Iris pigment epithelial cell (primary cell): ENCODE results near the gene SLC19A1.

Experiments used
- DNase-seq: peaks from one replicate; pipeline ENCODE4 v3.0.0-alpha.2; 2011; ENCODE audit warnings: low read depth

SLC19A1 gene

DNA sequence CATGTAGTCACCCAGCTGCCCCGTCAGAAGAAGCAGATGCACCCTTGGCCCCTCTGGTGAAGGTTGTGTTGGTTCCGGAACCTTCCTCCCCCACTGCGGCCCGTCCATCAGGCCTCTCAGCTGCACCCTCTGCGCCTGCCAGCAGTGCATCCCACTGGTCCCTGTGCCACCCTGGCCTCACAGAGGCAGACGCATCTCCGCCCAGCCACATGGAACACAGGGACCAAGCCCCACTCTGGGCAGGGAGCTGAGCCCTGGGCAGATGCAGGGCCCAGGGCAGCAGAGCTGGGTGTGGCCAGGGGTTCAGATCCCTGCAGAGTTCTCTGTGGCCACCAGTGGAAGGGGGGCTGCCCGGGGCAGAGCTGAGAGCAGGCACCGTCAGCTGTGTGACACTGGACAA, 50.6 kb downstream of the SLC19A1 start:
- no peak for DNase-seq

DNA sequence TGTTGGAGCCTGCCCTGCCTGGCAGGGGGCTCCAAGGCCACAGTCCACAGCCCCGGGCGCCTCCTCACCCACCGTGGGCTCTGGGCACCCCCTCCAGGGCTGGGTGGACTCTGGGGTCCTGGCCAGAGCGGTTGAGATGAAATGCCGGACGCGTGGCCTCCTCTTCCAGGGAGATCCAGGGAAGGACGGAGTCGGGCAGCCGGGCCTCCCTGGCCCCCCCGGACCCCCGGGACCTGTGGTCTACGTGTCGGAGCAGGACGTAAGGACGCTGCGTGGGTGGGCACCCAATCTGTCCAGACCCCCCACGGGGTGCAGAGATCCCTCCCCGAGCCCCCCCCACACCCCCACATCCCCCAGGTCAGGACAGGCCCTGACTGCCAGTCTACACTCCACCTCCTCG, 51.2 kb downstream of the SLC19A1 start:
- no peak for DNase-seq

DNA sequence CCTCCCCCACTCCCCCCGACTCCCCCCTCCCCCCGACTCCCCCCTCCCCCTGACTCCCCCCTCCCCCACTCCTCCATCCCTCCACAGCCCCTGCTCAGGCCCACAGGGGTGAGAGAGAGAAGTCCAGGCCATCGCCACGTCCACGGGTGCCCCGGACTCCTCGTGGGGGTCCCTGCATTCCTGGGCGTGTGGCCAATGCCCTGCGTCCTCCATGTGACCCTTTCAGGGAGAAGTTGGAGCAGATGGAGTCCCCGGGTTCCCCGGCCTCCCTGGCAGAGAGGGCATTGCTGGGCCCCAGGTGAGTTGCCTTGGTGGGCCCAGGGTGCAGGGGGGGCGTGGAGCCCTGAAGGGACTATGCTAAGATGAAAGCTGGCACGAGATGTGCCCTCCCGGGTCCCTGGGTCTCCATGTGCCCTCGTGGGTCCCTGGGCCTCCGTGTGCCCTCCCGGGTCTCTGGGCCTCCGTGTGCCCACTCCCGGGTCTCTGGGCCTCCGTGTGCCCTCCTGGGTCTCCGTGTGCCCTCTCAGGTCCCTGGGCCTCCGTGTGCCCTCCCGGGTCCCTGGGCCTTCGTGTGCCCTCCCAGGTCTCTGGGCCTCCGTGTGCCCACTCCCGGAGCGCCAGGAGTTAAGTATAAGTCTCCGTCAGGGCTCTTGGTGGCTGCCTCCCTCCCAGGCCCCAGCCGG, 52.0 kb downstream of the SLC19A1 start:
- DNase-seq = no peak

DNA sequence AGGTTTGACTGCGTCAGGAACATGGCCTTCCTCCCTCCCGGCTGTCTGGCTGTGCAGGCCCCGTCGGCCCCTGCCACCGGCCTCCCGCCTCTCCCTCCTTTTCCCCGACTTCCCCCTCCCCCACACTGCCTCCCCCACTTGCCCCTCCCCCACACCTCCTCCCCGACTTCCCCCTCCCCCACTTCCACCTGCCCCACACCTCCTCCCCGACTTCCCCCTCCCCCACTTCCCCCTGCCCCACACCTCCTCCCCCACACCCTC, 52.6 kb downstream of the SLC19A1 start:
- DNase-seq = no peak

DNA sequence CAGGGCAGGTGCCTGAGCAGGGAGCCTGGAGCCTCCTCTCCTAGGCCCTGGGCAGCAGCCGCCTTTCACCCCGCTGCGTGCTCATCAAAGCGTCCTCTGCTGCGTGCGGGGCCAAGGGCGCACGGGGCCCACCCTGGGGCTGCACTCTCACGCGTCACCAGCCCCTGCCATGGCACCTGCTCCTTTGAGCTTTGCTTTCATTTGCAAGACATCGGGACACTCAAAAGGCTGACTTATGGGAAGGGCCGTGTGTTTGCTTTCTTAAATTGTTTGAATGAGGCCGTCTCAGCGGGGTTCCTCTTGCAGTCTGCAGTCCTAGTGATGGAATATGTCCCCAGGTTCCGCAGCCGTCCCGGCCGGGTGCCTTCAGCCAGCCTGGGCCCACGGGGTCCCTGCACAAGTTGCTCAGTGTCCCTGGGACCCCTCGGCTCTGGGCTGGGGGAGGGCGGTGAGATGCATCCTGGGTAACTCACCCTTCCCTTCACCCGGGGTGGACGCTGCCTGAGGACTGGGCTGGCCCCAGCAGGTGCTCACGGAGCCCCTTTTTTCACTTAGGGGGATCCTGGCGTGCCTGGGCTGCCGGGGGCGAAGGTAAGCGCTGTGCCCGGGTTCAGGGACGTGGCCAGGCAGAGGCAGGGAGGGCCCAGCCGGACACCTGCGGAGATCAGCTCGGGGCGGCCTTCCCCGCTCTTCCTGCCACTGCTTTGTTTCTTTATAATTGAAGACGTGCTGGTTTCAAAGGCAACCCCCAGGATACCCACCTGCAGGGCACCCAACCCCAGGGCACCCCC, 53.1 kb downstream of the SLC19A1 start:
- DNase-seq = no peak

DNA sequence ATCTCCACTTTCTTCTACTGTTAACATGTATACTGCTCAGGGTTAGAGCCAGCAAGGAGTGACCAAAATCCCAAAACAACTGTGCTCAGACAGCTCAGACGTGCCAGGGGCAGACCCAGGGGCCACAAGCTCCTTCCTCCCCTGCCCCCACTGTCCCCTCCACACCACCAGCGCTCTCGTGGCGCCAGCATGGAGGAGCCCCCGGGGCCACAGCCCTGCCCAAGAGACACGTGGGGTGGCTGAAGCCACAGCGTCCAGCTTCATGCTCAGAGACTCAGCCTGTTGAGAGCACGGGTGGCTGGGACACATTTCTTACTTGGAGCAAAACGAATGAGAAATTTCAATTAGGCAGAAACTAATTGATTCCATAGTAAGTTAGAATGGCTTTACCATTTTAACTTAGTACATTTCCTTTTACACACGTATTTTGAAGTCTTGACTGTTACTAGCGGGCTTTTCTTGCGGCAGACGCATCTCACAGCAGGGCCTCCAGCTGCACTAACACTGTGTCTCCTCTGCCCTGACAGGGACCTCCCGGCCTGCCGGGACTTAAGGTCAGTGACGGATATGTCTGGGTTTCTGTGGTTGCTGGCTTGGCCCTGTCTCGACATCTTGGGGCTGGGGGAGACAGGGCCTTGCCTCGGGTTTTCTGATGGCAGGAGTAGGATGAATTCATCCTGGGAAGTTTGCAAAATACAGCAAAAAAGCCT, 54.2 kb downstream of the SLC19A1 start:
- no peak for DNase-seq

DNA sequence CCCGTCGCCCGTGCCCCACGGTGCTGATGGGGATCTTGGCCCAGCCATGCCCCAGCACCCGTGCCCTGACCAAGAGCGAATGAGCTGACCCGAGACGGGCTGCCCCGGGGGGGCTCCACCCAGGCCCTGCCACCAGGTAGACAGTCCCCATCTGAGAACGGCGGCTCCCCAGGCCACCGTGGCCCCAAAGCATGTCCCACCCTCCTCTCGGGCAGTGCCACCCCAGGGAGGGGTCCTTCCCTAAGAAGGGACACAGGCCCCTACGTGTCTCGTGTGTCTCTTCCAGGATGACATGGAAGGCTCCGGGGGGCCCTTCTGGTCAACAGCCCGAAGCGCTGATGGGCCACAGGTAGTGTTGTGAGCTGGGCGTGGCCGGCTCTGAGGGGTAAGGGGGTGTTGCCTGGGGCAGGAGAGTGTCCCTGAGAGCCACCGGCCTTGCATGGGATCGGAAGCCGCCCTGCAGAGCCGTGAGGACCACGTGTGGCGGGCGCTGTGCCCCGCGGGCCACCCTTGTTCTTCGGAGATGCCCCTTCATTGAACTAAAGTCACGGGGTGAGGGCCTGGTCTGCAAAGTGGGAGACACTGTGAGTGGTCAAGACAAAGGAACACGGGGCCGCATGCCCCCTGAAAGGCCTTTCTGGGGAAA, 55.0 kb downstream of the SLC19A1 start:
- no peak for DNase-seq

DNA sequence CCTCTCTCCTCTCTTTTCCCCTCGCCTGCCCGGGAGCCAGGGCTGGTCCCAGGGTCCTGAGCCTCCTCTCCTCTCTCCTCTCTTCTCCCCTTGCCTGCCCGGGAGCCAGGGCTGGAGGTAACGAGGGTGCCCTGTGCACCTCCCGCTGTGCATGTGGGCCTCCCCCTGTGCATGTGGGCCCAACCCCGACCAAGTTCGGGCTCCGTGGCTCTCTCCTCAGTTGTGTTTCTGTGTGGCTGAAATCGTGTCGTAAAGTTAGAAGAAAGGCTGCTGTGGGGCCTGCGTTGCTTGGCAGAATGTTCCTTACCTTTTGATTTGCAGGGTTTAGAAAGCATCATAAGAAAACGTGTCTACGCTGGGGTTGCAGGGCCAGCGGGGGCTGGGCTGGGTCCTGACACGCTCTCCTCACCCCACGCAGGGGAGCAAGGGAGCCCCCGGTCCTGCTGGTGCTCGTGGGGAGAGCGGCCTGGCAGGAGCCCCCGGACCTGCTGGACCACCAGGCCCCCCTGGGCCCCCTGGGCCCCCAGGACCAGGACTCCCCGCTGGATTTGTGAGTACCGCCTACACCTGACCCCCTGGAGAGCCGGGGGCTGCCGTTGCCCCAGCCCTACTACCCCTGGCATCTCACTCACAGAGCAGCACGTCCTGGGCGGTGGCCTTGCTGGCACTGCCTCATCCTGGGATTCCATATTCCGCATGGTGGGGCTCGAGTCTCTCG, 55.6 kb downstream of the SLC19A1 start:
- DNase-seq = no peak

DNA sequence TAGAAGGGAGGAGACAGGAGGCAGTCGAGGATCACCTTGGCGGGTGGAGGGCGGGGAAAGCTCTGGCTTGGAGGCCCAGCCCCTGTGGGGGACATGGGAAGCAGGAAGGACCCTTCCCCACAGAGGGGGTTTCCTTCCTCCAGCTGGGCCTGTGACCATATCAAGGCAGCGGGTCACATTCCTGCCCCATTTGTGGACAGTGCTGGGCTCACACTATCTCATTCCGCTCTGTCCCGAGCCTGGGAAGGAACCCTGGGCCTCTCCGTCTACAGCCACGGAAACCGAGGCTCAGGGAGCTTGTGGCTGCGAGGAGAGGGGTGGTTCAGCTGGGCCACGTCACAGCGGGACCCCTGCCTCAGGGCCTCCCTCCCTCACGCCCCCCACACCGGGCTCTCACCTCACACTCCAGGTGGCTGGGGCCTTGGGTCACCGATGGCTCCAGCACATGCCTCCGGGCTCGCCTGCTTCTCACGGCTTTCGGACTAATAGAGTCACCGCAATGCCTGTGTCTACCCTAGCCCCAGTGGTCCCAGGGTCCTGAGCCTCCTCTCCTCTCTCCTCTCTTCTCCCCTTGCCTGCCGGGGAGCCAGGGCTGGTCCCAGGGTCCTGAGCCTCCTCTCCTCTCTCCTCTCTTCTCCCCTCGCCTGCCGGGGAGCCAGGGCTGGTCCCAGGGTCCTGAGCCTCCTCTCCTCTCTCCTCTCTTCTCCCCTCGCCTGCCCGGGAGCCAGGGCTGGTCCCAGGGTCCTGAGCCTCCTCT, 56.4 kb downstream of the SLC19A1 start:
- no peak for DNase-seq

DNA sequence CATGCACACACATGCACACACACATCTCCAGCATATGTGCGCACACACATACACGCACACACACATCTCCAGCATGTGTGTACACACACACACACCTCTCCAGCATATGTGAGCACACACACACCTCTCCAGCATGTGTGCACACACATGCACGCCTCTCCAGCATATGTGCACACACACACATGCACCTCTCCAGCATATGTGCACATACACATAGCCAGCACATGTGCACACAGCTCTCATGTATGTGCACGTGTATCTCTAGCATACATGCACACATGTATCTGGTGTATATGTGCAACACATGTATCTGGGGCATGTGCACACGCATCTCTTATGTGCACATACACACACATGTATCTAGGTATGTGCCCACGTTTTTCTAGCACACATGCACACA, 57.9 kb downstream of the SLC19A1 start:
- no peak for DNase-seq

DNA sequence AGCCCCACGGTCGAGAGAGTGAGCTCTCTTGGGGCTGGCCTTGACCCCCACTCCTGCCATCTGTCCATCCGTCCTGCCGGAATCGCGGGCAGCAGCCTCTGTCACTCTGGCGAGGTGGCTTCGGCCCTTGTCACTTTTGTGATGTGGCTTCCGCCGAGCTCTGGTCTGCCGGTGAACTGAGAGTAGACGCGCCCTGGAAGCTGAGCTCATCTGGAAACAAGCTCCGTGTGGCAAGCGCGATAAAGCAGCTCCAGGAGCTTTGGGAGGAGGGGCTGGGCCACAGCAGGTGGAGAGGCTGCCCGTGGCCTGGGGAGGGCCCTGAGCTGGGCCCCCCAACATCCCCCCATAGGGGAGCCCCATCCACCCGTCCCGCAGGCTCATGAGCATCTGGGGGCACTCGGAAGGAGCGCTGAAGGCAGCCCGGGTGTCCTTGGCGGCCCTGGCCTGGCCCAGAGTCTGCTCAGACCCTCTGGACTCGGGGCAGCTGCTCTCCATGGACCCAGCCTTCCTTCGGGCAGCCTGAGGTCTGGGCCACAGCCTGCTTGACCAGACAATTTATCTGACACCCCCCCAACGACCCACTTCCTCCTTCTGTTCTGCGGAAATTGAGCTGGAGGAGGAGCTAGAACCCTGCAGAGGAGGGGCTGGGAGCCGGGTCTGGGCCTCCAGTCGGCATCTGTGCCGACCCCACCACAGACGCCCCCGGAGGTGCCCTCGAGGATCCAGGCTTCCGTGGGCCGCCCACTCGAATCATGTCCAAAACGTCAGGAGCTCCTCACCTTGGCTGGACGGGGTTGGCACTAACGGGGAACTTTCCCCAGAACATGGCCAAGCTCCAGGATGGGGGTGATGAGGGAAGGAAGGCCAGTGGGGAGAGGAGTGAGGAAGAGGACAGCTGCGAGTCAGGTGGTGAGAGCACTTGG, 59.1 kb downstream of the SLC19A1 start:
- DNase-seq = no peak

DNA sequence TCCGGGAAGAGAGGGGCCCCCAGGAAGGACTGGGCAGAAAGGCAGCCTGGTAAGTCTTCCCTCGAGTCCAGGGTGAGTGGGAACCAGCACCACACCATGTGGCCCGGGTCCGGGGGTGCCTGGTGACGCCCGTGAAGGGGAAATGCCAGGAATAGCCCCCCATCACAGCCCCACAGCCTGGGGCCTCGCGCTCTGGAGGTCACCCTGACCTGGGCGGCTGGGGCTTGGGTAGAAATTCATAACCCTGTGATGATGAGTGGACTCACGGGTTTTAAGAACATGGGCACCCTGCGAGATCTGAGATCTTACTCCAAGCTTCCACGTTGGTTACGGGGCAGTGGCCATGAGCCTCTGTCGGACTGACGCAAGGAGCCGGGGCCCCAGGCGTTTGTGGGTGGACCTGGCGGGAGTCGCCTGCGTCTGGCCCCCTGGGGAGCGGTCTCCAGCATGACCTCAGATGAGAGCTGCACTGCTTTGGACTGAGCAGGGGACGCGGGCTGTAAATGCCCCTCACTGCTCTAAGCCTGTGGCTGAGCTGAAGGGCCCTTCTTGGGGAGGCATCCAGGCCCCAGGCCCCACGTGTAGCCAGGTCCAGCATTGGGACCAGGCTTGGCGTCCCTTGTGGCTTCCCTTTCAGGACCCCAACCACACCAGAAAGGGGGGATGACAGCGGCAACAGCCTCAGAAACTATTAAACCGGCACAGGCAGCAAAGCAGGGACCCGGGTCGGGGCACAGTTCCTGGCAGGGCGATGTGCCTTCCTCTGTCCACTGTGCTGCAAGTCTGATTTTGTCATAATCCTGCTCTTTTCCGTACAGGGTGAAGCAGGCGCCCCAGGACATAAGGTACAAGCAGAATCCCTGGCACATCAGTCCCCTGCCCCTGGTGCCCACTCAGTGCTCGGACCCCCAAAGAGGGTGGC, 60.0 kb downstream of the SLC19A1 start:
- no peak for DNase-seq

DNA sequence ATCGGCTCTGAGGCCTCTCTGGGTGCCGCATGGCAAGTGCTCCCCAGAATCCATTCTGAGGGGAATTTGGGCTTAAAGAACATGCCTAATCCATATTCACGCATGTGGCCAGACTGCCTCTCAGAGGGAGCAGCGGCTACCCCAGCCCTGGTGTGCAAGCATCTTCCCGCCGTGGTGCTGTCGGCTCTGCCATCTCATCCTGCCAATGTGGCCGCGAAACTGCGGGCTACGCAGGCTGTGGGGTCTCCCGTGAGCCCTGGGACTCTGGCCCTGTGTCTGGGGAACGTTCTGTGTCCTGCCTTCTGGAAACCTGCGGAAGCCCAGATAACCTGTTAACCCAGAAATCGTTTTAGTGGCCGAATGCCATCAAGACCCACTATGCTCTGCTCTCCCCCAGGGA, 60.7 kb downstream of the SLC19A1 start:
- no peak for DNase-seq

DNA sequence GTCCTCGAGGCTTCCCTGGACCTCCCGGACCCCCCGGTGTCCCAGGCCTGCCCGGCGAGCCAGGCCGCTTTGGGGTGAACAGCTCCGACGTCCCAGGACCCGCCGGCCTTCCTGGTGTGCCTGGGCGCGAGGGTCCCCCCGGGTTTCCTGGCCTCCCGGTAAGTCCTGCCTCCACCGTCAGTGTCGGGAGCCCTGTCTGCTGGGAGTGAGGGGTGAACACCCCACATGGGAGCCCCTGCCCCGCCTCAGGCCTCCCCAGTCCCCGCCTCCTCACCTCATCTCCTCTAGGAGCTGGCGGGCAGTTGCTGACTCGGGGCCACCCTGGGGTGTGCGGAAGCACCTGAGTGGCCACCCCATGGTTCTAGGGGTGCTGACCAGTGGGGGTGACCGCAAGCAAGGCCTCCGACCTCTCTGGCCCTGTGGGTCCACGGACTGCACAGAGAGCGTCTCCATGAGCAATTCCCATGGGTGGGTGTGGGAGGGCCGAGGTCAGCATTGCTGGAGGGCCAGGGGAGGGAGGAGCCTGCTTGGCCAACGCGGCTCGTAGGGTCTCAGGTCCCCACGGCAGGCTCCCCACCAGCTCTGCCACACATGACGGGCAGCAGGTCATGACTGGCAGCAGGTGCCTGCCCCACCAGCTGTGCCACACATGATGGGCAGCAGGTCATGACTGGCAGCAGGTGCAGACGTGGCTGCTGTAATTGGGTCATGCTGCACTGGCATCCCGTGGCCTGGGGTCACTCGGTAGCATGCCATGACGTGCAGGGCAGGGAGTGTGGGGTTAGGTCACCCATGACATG, 61.3 kb downstream of the SLC19A1 start:
- DNase-seq = no peak

DNA sequence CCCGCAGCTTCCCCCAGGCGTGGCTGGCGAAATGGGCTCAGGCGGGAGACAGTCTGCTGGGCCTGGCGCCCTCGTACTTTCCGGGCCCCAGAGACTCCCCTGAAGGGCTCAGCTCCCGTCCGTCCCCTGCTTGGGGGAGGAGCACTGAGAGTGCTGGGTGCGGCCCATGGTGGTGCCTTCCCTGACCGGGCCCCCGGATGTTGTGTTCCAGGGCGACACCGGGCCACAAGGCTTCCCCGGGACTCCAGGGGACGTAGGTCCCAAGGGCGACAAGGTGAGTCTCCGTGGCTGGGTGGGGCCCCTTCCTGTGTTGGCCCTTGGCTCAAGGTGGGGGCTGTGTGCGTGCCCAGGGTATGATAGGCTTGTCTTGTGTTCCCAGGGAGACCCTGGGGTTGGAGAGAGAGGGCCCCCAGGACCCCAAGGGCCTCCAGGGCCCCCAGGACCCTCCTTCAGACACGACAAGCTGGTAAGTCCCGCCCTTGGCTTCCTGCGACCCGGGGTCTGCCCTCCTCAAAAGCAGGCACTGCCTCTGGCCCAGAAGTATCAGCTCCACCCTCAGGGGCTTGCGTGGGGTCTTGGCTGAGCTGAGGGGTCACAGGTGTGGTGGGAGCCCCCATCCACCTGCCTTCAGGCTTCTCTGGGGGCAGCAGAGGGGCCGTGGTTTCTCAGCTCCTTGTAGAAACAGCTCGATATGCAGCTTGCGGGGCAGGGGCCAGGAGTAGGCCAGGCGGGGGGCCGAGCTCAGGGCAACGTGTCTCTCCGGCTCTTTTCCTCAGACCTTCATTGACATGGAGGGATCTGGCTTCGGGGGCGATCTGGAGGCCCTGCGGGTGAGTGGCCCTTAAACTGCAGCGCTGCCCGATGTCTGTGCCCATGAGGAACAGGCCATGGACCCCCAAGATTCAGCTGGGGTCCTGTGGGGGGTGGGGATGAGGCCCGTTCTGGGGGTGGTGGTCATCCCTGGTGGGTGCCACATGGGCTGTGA, 62.3 kb downstream of the SLC19A1 start:
- no peak for DNase-seq

DNA sequence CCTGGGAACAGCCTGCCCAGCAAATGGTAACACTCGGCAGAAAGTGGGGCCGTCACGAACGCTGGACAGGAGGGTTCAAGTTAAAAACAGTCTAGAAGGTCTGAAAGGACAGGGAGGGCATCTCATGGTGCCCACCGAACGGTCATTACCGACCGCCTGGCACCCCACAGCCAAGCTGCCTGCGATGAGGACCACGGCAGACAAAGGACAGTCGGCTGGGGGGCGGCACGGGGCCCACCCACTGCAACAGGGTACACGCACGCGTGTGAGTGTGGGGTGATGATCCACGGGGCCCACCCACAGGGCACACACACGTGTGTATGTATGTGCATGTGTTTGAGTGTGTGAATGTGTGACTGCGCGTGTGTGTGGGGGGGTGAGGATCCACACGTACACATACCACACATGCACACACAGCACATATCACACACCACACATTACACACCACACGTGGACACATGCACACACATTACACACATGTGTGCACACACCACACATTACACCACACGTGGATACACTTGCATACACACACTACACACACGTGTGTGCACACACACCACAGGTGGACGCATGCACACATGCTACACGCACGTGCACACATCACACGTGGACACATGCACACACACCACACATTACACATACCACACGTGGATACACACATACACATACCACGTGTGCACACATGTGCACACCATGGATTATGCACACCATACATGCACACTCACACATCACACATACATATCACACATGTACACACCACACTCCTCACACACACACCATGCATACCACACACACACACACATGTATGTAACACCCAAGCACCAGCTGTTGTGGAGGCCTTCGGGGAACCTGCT, 63.2 kb downstream of the SLC19A1 start:
- no peak for DNase-seq
